Measurements from ENCODE around the gene MOB3B.

DNA sequence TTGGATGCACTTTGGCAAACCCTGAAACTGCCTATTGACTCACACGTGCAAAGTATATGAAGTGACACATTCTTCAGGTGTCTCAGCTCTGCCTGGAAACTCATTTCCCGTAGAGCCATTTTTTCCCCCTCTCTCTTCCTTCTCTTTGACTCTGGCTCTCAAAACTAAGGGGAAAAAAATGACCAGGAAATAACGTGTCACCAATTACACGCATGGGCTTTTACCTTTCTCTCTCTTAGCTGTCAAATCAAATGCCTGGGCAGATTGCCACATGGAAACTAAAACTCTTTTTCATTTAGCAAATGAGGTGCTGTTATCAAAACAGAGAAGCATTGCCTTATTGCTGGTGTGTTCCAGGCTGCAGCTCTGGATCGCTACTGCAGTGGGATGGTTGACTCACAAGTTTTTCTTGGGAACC lies 23.9 kb downstream of the MOB3B start:
- no peak for TF ChIP-seq POLR2A (IDR thresholded peaks at IDR 0.05)
- TF ChIP-seq, protein P1, sequence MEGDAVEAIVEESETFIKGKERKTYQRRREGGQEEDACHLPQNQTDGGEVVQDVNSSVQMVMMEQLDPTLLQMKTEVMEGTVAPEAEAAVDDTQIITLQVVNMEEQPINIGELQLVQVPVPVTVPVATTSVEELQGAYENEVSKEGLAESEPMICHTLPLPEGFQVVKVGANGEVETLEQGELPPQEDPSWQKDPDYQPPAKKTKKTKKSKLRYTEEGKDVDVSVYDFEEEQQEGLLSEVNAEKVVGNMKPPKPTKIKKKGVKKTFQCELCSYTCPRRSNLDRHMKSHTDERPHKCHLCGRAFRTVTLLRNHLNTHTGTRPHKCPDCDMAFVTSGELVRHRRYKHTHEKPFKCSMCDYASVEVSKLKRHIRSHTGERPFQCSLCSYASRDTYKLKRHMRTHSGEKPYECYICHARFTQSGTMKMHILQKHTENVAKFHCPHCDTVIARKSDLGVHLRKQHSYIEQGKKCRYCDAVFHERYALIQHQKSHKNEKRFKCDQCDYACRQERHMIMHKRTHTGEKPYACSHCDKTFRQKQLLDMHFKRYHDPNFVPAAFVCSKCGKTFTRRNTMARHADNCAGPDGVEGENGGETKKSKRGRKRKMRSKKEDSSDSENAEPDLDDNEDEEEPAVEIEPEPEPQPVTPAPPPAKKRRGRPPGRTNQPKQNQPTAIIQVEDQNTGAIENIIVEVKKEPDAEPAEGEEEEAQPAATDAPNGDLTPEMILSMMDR (IDR thresholded peaks at IDR 0.05): no peak
